ENCODE results near the gene MFNG.

MFNG gene

DNA sequence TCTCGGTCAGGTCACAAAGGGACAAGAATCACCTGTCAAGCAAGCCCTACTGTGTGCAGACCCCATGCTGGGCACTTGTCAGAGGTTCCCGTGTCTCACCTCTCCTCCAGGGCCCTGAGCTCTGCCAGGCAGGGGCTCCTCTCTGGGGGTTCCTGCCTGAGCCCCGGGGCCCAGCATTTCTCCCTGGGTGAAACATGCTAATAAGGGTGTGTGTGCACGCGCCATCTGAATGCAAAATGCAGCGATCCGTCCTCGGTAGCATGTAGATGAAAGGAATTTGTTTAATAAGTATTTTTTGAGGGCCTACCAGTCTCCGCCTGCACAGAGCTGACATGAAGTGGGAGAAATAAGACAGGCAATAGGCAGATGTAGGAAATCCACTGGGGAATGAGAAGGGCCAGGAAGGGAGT, 64.7 kb downstream of the MFNG start:
- DNase-seq (ENCODE audit: low spot score): no peak

GRCh38 chr22:37420686-37421467, 65.3 kb downstream of the MFNG start:
- DNase-seq (ENCODE audit: low spot score): no peak

DNA sequence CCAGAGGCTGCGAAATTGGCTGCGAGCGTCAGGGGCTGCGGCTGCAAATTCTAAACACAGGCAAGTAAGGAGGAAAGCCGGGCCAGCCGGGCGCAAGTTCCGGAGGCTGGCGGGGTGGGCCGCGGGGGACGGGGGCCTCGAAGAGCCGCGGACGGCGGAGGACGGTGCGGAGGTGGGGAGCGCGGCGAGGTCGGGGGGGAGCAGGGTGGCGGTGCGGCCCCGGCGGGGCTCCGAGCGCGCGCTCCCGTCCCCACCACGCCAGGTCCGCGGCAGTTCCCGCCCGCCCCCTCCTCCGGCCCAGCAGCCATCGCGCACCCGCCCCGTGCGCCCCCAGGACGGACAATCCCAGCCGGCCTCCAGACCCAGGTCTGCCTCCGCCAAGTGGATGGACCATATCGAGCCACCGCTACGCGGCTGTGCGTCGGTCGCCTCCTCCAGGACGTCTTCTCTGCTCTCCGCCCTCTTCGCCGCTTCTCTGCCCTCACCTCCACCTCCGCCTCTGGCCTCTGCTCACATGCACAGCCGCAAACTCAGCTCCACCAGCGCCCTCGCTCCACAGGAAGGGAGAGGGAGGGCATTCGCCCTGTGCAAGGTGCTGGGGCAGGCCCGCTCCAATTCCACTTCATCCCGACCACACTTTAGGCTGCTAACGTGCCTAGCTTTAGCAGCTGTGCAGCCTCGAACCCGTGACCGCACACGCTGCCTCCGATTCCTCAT, 66.1 kb downstream of the MFNG start:
- DNase-seq (ENCODE audit: low spot score): peak; percentile 43

- no peak for DNase-seq (ENCODE audit: low spot score)
Observed at GRCh38 chr22:37419370-37419968, 66.7 kb downstream of the MFNG start.

Measured in activated CD4-positive, alpha-beta T cell treated with anti-CD3 and anti-CD28 coated beads, Interleukin-2, Interleukin-4, amounts not matched to agents 100 ng/mL and 50 ng/mL, durations not matched to agents 16 hours and 8 hours (primary cell).